ENCODE data around the gene MSLN. TPM values are rescaled to one million over a fixed set of nuclear protein-coding genes. Genes with fewer than 3 reads are reported as not detected.

The MSLN gene
- total RNA-seq, 2 experiments from 2014 or later, result not detected

- DNase-seq, result no peak
- Mint-ChIP-seq H3K36me3 (peaks cover 8% of the 10 kb centered on the region), H3K27ac (no peak overlapping the region), H3K9me3 (no peaks in the 10 kb centered on the region), H3K27me3 (no peaks in the 10 kb centered on the region), H3K4me1 (ENCODE audit: low read depth) (peaks cover 9% of the 10 kb centered on the region), H3K4me3 (no peak overlapping the region)
- CTCF ChIA-PET, result interaction anchor here (1.1 to 5.5 kb wide), 2 partner anchors 10 kb away, joined by 3 to 33 read pairs; partner anchors contain the start of genes ANTKMT and CIAO3
- POLR2A ChIA-PET, result no interaction called here
- intact Hi-C loops (cut with micrococcal nuclease), result no loop called here
Measured at GRCh38 chr16:730666-731509, 29.6 kb upstream of the MSLN start.

DNA sequence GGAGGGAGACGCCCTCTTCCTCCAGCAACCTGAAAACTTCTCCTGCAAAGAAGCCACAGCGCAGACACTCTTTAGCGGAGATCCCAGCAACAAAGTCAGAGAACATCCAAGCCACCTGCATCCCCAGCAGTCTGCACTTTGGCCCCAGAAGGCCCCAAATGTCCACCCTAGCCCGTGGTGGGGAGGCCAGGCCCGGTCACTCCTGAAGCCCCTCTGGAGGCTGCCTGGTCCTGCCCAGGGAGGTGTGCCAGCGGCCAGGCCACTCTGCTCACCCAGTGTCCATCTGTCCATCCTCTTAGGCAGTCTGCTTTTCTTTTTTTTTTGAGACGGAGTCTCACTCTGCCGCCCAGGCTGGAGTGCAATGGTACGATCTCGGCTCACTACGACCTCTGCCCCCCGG is 28.2 kb upstream of the MSLN start:
- H3K4me1 Mint-ChIP-seq (ENCODE audit: low read depth), result peaks cover 17% of the 10 kb centered on the region
- H3K4me3 Mint-ChIP-seq, result no peak overlapping the region
- CTCF ChIA-PET, result interaction anchor here (1.0 to 5.5 kb wide), 4 partner anchors 8 to 56 kb away, joined by 4 to 33 read pairs (median 4); partner anchors contain the start of genes ANTKMT, CHTF18 and RPUSD1
- no peak overlapping the region for H3K27ac Mint-ChIP-seq
- no peaks in the 10 kb centered on the region for H3K27me3 Mint-ChIP-seq
- intact Hi-C loops (cut with micrococcal nuclease), result no loop called here
- POLR2A ChIA-PET, result no interaction called here
- H3K36me3 Mint-ChIP-seq, result peaks cover 17% of the 10 kb centered on the region
- DNase-seq, result no peak
- H3K9me3 Mint-ChIP-seq, result no peaks in the 10 kb centered on the region

DNA sequence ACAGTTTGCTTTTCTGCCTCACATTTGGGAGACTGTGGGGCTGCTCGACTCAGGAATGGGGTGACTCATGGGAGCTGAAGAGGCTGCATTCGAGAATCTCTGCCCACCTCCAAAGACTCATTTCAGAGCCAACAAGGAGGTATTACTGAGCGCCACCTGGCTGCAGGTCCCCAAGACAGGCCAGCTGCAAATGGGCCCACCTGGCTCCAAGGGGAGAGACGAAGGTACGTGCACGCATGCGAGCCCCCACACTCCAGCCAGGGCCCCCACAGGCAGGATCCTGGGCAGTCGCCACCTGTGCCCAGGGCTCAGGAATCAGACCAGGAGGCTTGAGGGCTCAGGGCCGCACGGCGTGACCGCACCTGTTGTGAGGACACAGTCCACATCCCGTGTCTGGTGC is 27.6 kb upstream of the MSLN start:
- CTCF ChIA-PET, result interaction anchor here (1.0 to 5.5 kb wide), 4 partner anchors 8 to 56 kb away, joined by 4 to 33 read pairs (median 4); partner anchors contain the start of genes ANTKMT, CHTF18 and RPUSD1
- POLR2A ChIA-PET, result no interaction called here
- Mint-ChIP-seq H3K27me3 (no peaks in the 10 kb centered on the region), H3K36me3 (peaks cover 22% of the 10 kb centered on the region), H3K9me3 (no peaks in the 10 kb centered on the region), H3K4me3 (no peak overlapping the region), H3K4me1 (ENCODE audit: low read depth) (peaks cover 20% of the 10 kb centered on the region), H3K27ac (no peak overlapping the region)
- no peak for DNase-seq
- intact Hi-C loops (cut with micrococcal nuclease), result no loop called here

DNA sequence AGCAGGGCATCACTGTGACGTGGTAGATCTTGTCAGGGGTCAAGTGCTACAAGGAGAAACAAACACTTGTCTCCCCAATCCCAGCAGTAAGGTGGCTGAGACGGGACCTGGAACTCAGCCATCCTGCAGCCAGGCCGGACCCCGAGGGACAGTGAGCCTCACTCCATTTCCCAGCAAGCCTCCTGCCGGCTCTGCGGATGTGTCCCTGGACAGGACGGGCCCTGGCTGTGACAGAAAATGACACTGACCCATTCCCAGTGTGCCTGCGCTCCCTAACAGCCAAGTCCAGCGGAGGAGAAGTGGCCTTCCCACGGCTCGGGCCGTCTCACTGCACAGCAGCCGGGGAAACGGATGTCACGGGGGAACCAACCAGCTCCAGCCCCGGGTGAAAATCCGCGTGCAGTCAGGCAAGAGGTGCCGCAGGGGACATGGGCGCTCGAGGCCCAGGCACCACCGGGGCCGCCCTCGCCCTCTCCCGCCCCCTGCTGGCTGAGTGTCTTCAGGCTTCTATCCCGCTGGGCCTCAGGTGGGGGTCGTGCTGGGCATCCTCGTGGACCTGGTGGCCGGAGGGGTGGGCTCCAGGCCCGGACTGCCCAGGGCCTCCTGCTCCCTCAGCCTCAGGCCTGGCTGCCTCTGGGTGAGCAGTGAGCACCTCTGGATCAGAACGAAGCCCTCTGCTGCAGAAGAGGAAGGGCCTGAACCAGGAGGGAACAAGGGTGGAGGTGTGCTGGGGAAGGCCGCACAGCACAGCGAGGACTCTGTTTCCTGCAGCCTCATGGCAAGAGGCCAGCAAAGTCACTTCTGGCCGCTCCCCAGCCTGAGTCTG is 26.9 kb upstream of the MSLN start:
- POLR2A ChIA-PET, result no interaction called here
- H3K4me3 Mint-ChIP-seq, result no peak overlapping the region

GRCh38 chr16:734208-734980 is 26.1 kb upstream of the MSLN start:
- ChIA-PET CTCF (interaction anchor here (0.6 to 2.9 kb wide), 4 partner anchors 14 to 37 kb away, joined by 3 to 16 read pairs (median 8); partner anchors contain the start of gene ANTKMT), POLR2A (interaction anchor here (1.5 kb wide), 1 partner anchor 12 kb away, joined by 10 read pairs; the partner anchor contains the start of gene ANTKMT)
- DNase-seq, result no peak
- no peaks in the 10 kb centered on the region for H3K9me3 Mint-ChIP-seq
- H3K4me1 Mint-ChIP-seq (ENCODE audit: low read depth), result peaks cover 21% of the 10 kb centered on the region
- intact Hi-C loops (cut with micrococcal nuclease), result no loop called here
- H3K36me3 Mint-ChIP-seq, result peaks cover 24% of the 10 kb centered on the region
- H3K27ac Mint-ChIP-seq, result no peak overlapping the region
- H3K27me3 Mint-ChIP-seq, result no peaks in the 10 kb centered on the region
- no peak overlapping the region for H3K4me3 Mint-ChIP-seq

More for the DNA sequence above, 26.9 kb upstream of the MSLN start:
- DNase-seq, result peak; percentile 51
- Mint-ChIP-seq H3K27ac (no peak overlapping the region), H3K4me1 (ENCODE audit: low read depth) (peaks cover 20% of the 10 kb centered on the region), H3K9me3 (no peaks in the 10 kb centered on the region), H3K27me3 (no peaks in the 10 kb centered on the region), H3K36me3 (peaks cover 24% of the 10 kb centered on the region)
- intact Hi-C loops (cut with micrococcal nuclease), result no loop called here
- CTCF ChIA-PET, result interaction anchor here (0.6 to 1.5 kb wide), 5 partner anchors 9 to 55 kb away, joined by 3 to 4 read pairs (median 4); partner anchors contain the start of genes CHTF18 and RPUSD1

- H3K27me3 Mint-ChIP-seq, result no peaks in the 10 kb centered on the region
- H3K27ac Mint-ChIP-seq, result peak overlapping the region; percentile 86
- H3K4me3 Mint-ChIP-seq, result no peak overlapping the region
- peaks cover 24% of the 10 kb centered on the region for H3K36me3 Mint-ChIP-seq
- intact Hi-C loops (cut with micrococcal nuclease), result loop anchor here (5.0 kb wide), 1 partner anchor 98 kb away; the partner anchor contains the start of gene METTL26
- no peaks in the 10 kb centered on the region for H3K9me3 Mint-ChIP-seq
- H3K4me1 Mint-ChIP-seq (ENCODE audit: low read depth), result peaks cover 29% of the 10 kb centered on the region
- CTCF ChIA-PET, result interaction anchor here (0.6 to 2.9 kb wide), 10 partner anchors 9 to 53 kb away, joined by 3 to 16 read pairs (median 4); partner anchors contain the start of genes ANTKMT, CCDC78, CHTF18 and HAGHL
- POLR2A ChIA-PET, result interaction anchor here (0.7 to 1.7 kb wide), 6 partner anchors 7 to 51 kb away, joined by 3 to 10 read pairs (median 6); partner anchors contain the start of gene ANTKMT
- DNase-seq, result no peak
Measured at GRCh38 chr16:734981-735881, 25.3 kb upstream of the MSLN start.

DNA sequence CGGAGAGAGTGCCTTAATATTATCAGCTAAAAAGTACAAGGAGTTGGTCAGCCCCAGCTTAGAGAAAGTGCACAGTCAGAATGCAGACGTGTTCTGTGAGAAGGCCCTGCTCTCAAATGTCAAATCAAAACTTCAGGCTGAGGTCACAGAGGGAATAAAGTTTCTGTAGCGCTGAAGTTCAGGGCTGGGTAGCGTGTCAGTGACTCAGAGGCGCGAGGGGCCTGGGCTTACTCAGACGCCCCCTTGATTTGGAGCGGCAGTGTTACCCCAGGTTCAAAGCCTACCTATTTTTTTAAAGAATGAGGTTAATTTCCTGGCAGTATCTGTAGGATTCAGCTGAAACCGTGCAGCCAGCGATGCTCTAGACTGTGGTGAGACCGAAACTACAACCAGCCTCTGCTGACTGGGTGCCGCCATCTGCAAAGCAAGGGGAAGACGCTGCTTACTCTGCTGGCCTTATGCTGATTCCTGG is 24.5 kb upstream of the MSLN start:
- H3K4me1 Mint-ChIP-seq (ENCODE audit: low read depth), result peaks cover 29% of the 10 kb centered on the region
- peaks cover 24% of the 10 kb centered on the region for H3K36me3 Mint-ChIP-seq
- H3K27me3 Mint-ChIP-seq, result no peaks in the 10 kb centered on the region
- H3K4me3 Mint-ChIP-seq, result peak overlapping the region; percentile 5
- H3K27ac Mint-ChIP-seq, result peak overlapping the region; percentile 86
- ChIA-PET CTCF (interaction anchor here (0.6 to 2.9 kb wide), 10 partner anchors 10 to 53 kb away, joined by 3 to 16 read pairs (median 4); partner anchors contain the start of genes ANTKMT, CCDC78, CHTF18 and HAGHL), POLR2A (interaction anchor here (0.7 to 1.7 kb wide), 7 partner anchors 8 to 52 kb away, joined by 3 to 10 read pairs (median 5); partner anchors contain the start of gene ANTKMT)
- no peaks in the 10 kb centered on the region for H3K9me3 Mint-ChIP-seq
- DNase-seq, result peak; percentile 90
- intact Hi-C loops (cut with micrococcal nuclease), result loop anchor here (2.0 to 5.0 kb wide), 2 partner anchors 15 to 99 kb away; partner anchors contain the start of genes ANTKMT and METTL26

DNA sequence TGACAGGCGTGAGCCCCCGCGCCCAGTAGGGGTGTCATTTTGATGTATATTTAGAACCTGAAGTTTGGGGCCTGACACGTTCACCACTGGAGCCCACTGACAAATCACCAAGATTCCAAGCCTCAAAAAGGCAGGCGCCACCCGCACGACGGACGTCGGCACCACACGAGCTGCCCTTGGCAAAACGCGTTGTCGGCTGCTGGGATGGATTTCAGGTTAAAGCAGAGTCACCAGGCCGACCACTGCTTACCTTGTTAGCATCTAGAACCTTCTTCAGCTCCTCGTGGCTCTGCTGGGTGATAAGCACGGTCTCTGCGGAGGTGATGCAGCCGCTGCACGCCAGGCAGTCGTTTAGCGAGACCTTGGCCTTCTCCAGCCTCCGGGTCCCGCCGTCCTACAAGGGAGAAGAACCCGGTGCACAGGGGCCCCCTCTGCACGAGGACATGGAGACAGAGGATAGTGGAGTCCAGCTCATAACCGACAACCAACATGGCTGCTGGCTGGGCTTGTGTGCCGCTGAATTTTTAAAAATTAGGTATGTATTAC is 23.5 kb upstream of the MSLN start:
- Mint-ChIP-seq H3K27me3 (no peaks in the 10 kb centered on the region), H3K9me3 (no peaks in the 10 kb centered on the region), H3K4me1 (ENCODE audit: low read depth) (peaks cover 32% of the 10 kb centered on the region), H3K4me3 (no peak overlapping the region), H3K36me3 (peaks cover 24% of the 10 kb centered on the region), H3K27ac (no peak overlapping the region)
- intact Hi-C loops (cut with micrococcal nuclease), result loop anchor here (2.0 to 5.0 kb wide), 2 partner anchors 16 to 100 kb away; partner anchors contain the start of genes ANTKMT and METTL26
- DNase-seq, result no peak
- ChIA-PET CTCF (interaction anchor here (0.8 to 2.9 kb wide), 6 partner anchors 16 to 94 kb away, joined by 3 to 16 read pairs (median 3); partner anchors contain the start of genes ANTKMT and METRN), POLR2A (interaction anchor here (1.1 to 1.7 kb wide), 2 partner anchors 12 to 16 kb away, joined by 3 to 5 read pairs; partner anchors contain the start of gene ANTKMT)

DNA sequence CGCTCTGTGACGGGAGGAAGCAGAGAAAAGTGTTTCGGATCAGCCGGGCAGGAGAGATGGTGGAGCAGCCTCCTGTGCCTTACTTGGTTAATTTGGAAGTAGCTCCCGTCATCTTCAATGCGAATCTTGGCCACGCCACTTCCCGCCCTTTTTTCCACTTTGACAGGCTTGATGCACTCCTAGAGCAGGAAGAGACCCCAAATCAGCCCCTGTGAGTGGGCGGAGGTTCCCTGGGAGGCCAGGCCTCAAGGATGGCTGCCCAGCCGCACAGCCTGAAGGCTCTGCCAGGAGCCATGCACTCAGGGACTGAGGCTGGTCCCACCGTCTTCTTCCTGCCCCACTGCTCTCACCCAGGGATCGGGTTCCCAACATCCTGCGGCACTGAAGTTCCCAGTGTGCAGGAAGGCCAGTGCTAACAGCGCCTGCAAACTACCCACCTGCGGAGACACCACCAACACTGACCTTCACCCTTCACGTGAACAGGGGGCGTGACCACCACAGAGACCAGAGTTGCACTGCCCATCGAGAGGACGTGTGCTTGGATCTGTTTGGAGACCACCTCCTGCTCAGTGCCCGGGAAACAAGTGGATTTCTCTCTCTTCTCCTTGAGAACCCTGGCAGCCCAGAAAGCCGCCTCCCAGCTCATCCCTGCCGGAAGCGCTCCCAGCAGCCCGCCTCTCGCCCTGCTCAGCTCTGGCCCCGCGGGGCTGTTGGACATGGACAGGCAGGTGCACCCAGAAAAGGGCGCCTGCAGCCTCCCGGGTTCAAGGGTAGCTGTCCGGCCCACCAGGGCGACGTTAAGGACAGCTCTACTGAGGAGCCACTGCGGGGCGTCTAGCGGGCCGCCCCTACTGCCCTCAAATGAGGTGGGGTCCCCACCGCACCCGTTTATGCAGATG is 20.7 kb upstream of the MSLN start:
- no peak overlapping the region for H3K27ac Mint-ChIP-seq

More for the DNA sequence above, 20.7 kb upstream of the MSLN start:
- Mint-ChIP-seq H3K27me3 (no peaks in the 10 kb centered on the region), H3K4me1 (ENCODE audit: low read depth) (peaks cover 32% of the 10 kb centered on the region), H3K36me3 (peaks cover 21% of the 10 kb centered on the region), H3K9me3 (no peaks in the 10 kb centered on the region), H3K4me3 (peak overlapping the region; percentile 82)
- CTCF ChIA-PET, result interaction anchor here (0.7 to 3.0 kb wide), 9 partner anchors 9 to 265 kb away, joined by 3 to 21 read pairs (median 5); partner anchors contain the start of genes ANTKMT, CCDC78, HAGHL and METRN
- POLR2A ChIA-PET, result interaction anchor here (1.8 to 3.6 kb wide), 2 partner anchors 12 to 19 kb away, joined by 8 to 14 read pairs; partner anchors contain the start of gene ANTKMT
- DNase-seq, result no peak
- intact Hi-C loops (cut with micrococcal nuclease), result loop anchor here (1.0 to 5.0 kb wide), 3 partner anchors 24 to 103 kb away; partner anchors contain the start of gene METTL26

All from activated CD4-positive, alpha-beta memory T cell treated with anti-CD3 and anti-CD28 coated beads for 36 hours (primary cell).